Stimulated activated memory B cell treated with anti-CD40 and anti-IgM and Interleukin-4, amounts not matched to agents 10 μg/mL and 1 μg/mL and 100 μg/mL, for 72 hours (primary cell): ENCODE measurements around the gene HHIPL2.
"Not testable (repeated sequence)": the region's sequence is repeated elsewhere in the genome, so short reads cannot be mapped to it uniquely, and the experiment has no call there.

ENCODE experiments used
- ATAC-seq: fragments of 150-1000 bp; cut with Tn5 transposase; 2 replicates; pipeline ENCODE4 v1.10.0; 2021
- H3K27ac Mint-ChIP-seq: one replicate; pipeline ENCODE4 v1.8.0; 2022; ENCODE audit warnings: mild to moderate bottlenecking, mixed read lengths
- H3K27me3 Mint-ChIP-seq: one replicate; pipeline ENCODE4 v1.8.0; 2022; ENCODE audit warnings: mixed read lengths
- H3K36me3 Mint-ChIP-seq: one replicate; pipeline ENCODE4 v1.8.0; 2022; ENCODE audit warnings: mixed read lengths
- H3K4me1 Mint-ChIP-seq: one replicate; pipeline ENCODE4 v1.8.0; 2022; ENCODE audit warnings: mixed read lengths
- H3K4me3 Mint-ChIP-seq: one replicate; pipeline ENCODE4 v1.8.0; 2022; ENCODE audit warnings: mild to moderate bottlenecking, moderate library complexity, mixed read lengths
- H3K9me3 Mint-ChIP-seq: one replicate; pipeline ENCODE4 v1.8.0; 2022; ENCODE audit warnings: mixed read lengths

Gene HHIPL2

GRCh38 chr1:222521299-222522104, 26.4 kb downstream of the HHIPL2 start:
- no peak for ATAC-seq
- Mint-ChIP-seq H3K9me3 (no peaks in the 10 kb centered on the region), H3K27ac (no peak overlapping the region), H3K36me3 (no peaks in the 10 kb centered on the region), H3K4me3 (no peak overlapping the region), H3K27me3 (peaks cover 18% of the 10 kb centered on the region), H3K4me1 (no peaks in the 10 kb centered on the region)

- not testable (repeated sequence) for H3K36me3 Mint-ChIP-seq, H3K4me3 Mint-ChIP-seq, H3K4me1 Mint-ChIP-seq, H3K9me3 Mint-ChIP-seq, H3K27me3 Mint-ChIP-seq, ATAC-seq, H3K27ac Mint-ChIP-seq
Measured at GRCh38 chr1:222489496-222489895, 58.4 kb downstream of the HHIPL2 start.

GRCh38 chr1:222487774-222488173, 60.1 kb downstream of the HHIPL2 start:
- not testable (repeated sequence) for H3K4me3 Mint-ChIP-seq, H3K4me1 Mint-ChIP-seq, H3K36me3 Mint-ChIP-seq, H3K27ac Mint-ChIP-seq, H3K9me3 Mint-ChIP-seq, H3K27me3 Mint-ChIP-seq
- ATAC-seq: peak; percentile 66

- not testable (repeated sequence) for H3K4me1 Mint-ChIP-seq, H3K4me3 Mint-ChIP-seq, ATAC-seq, H3K9me3 Mint-ChIP-seq, H3K27me3 Mint-ChIP-seq, H3K27ac Mint-ChIP-seq, H3K36me3 Mint-ChIP-seq
Measured at GRCh38 chr1:222484005-222484404, 63.9 kb downstream of the HHIPL2 start.

- not testable (repeated sequence) for H3K36me3 Mint-ChIP-seq, ATAC-seq, H3K27me3 Mint-ChIP-seq
Measured at GRCh38 chr1:222479567-222479966, 68.3 kb downstream of the HHIPL2 start.

GRCh38 chr1:222476436-222476835, 71.5 kb downstream of the HHIPL2 start:
- H3K4me1 Mint-ChIP-seq, ATAC-seq, H3K36me3 Mint-ChIP-seq, H3K27me3 Mint-ChIP-seq, H3K4me3 Mint-ChIP-seq, H3K9me3 Mint-ChIP-seq: not testable (repeated sequence)
- H3K27ac Mint-ChIP-seq: peak overlapping the region; percentile 26

More at GRCh38 chr1:222479567-222479966, 68.3 kb downstream of the HHIPL2 start:
- not testable (repeated sequence) for H3K4me3 Mint-ChIP-seq, H3K9me3 Mint-ChIP-seq, H3K4me1 Mint-ChIP-seq, H3K27ac Mint-ChIP-seq

GRCh38 chr1:222473717-222474116, 74.2 kb downstream of the HHIPL2 start:
- not testable (repeated sequence) for H3K27me3 Mint-ChIP-seq, H3K36me3 Mint-ChIP-seq, H3K4me1 Mint-ChIP-seq, H3K27ac Mint-ChIP-seq, ATAC-seq, H3K9me3 Mint-ChIP-seq, H3K4me3 Mint-ChIP-seq

GRCh38 chr1:222472776-222473540, 74.9 kb downstream of the HHIPL2 start:
- ATAC-seq, H3K27me3 Mint-ChIP-seq, H3K36me3 Mint-ChIP-seq, H3K9me3 Mint-ChIP-seq, H3K27ac Mint-ChIP-seq, H3K4me3 Mint-ChIP-seq, H3K4me1 Mint-ChIP-seq: not testable (repeated sequence)
